NCI-H345 treated with DMSO at 0.1 percent for 48 hours (cell line): ENCODE results near the gene CDT1.

Experiments used
- DNase-seq: peaks from one replicate; lab custom pipeline; 2025; ENCODE audit not compliant: unreplicated experiment; lab: John Stamatoyannopoulos, UW

CDT1 gene

GRCh38 chr16:88835383-88835782 is 31.8 kb downstream of the CDT1 start:
- no peak for DNase-seq

GRCh38 chr16:88835818-88836217 is 32.2 kb downstream of the CDT1 start:
- no peak for DNase-seq

GRCh38 chr16:88836791-88837190 is 33.2 kb downstream of the CDT1 start:
- DNase-seq: no peak

GRCh38 chr16:88837806-88838205 is 34.2 kb downstream of the CDT1 start:
- DNase-seq: no peak

GRCh38 chr16:88838566-88838965 is 35.0 kb downstream of the CDT1 start:
- DNase-seq: no peak

- DNase-seq: no peak
These were observed 35.5 kb downstream of the CDT1 start for GRCh38 chr16:88839026-88839529.

GRCh38 chr16:88839745-88840599 is 36.4 kb downstream of the CDT1 start:
- DNase-seq: no peak

- DNase-seq: no peak
These were observed 37.1 kb downstream of the CDT1 start for GRCh38 chr16:88840600-88841215.

- no peak for DNase-seq
These were observed 38.1 kb downstream of the CDT1 start for GRCh38 chr16:88841521-88842307.

GRCh38 chr16:88842308-88842756 is 38.7 kb downstream of the CDT1 start:
- no peak for DNase-seq

GRCh38 chr16:88842806-88843205 is 39.2 kb downstream of the CDT1 start:
- no peak for DNase-seq

GRCh38 chr16:88843256-88843655 is 39.7 kb downstream of the CDT1 start:
- no peak for DNase-seq

- no peak for DNase-seq
These were observed 40.9 kb downstream of the CDT1 start for GRCh38 chr16:88844419-88845036.

- DNase-seq: no peak
These were observed 42.5 kb downstream of the CDT1 start for GRCh38 chr16:88846088-88846487.

GRCh38 chr16:88847654-88848053 is 44.1 kb downstream of the CDT1 start:
- no peak for DNase-seq

- no peak for DNase-seq
These were observed 45.0 kb downstream of the CDT1 start for GRCh38 chr16:88848557-88848956.

GRCh38 chr16:88850531-88851199 is 47.1 kb downstream of the CDT1 start:
- DNase-seq: no peak

- no peak for DNase-seq
These were observed 48.0 kb downstream of the CDT1 start for GRCh38 chr16:88851616-88852015.

GRCh38 chr16:88853325-88853941 is 49.8 kb downstream of the CDT1 start:
- DNase-seq: no peak
